MM.1S (cell line): ENCODE data around the gene HOXB1.

Experiments
- CTCF ChIP-seq: fragments of 300-600 bp; sonication (generic); IDR thresholded peaks from 2 replicates; pipeline ENCODE4 v1.5.1; 2016; ENCODE audit warnings: antibody characterized with exemption, low read length, mixed read lengths
- EZH2 ChIP-seq: fragments of 300-600 bp; sonication (generic); optimal IDR thresholded peaks from 2 replicates; pipeline ENCODE3; 2017; ENCODE audit warnings: low read depth, mild to moderate bottlenecking, antibody characterized with exemption, low read length, mixed read lengths

GRCh38 chr17:48520631-48521079 lies 10.2 kb downstream of the HOXB1 start:
- TF ChIP-seq CTCF = no peak
- no peak for TF ChIP-seq EZH2
